SK-N-SH (cell line): ENCODE measurements around the gene STIM1. TPM values are rescaled to one million over a fixed set of nuclear protein-coding genes. Genes with fewer than 3 reads are reported as not detected.

ENCODE experiments used
- CTCF ChIA-PET: fragments of 300-600, 350-600 bp; formaldehyde crosslinking; extraction: SDS; loops from one replicate; lab custom pipeline; 2021; lab: Yijun Ruan, JAX
- POLR2A ChIA-PET: fragments of 350-600 bp; sonication (Branson Sonifier 250); formaldehyde crosslinking; extraction: SDS; loops from one replicate; lab custom pipeline; 2020; ENCODE audit warnings: antibody characterized with exemption, inconsistent platforms; lab: Yijun Ruan, JAX
- DNase-seq: peaks from one replicate; pipeline ENCODE4 v3.0.0; 2012
- H2AFZ ChIP-seq: fragments of 200-600 bp; sonication (generic); 2 replicates; pipeline ENCODE4 v1.8.1; 2016; ENCODE audit warnings: antibody characterized with exemption, mild to moderate bottlenecking, low read depth
- H3F3A ChIP-seq: fragments of 200-600 bp; sonication (generic); replicated peaks from 2 replicates; pipeline ENCODE3; 2016; ENCODE audit warnings: antibody characterized with exemption, mild to moderate bottlenecking; ENCODE audit not compliant: insufficient read depth
- H3K27ac ChIP-seq, 2 experiments: fragments of 200-500 bp in 1 of 2; fragments of 200-600 bp in 1 of 2; sonication (Bioruptor generic) in 1 of 2; sonication (generic), shearing (Covaris generic) in 1 of 2; 2 replicates each; pipeline versions ENCODE4 v1.5.1 to v1.6.1; 2014 to 2016; ENCODE audit warnings: low read depth in 2 of 2, inconsistent platforms in 1 of 2, low read length in 1 of 2, mild to moderate bottlenecking in 1 of 2, mixed read lengths in 1 of 2
- H3K27me3 ChIP-seq: fragments of 200-600 bp; sonication (generic), shearing (Covaris generic); 2 replicates; pipeline ENCODE4 v1.6.1; 2016; ENCODE audit warnings: mixed run types; ENCODE audit not compliant: insufficient read depth
- H3K36me3 ChIP-seq, 2 experiments: fragments of 200-500 bp in 1 of 2; fragments of 200-600 bp in 1 of 2; sonication (Bioruptor generic) in 1 of 2; sonication (generic) in 1 of 2; replicated peaks in 1 of 2; 2 replicates each; pipeline versions ENCODE3 to v1.5.1; 2014 to 2016; ENCODE audit warnings: low read length in 1 of 2, mild to moderate bottlenecking in 1 of 2; ENCODE audit not compliant: insufficient read depth in 2 of 2, control insufficient read depth in 1 of 2
- H3K4me1 ChIP-seq, 2 experiments: fragments of 200-500 bp in 1 of 2; fragments of 200-600 bp in 1 of 2; sonication (Bioruptor generic) in 1 of 2; sonication (generic), shearing (Covaris generic) in 1 of 2; 2 replicates each; pipeline versions ENCODE4 v1.5.1 to v1.6.1; 2014 to 2016; ENCODE audit warnings: low read depth in 1 of 2, low read length in 1 of 2, mixed run types in 1 of 2; ENCODE audit not compliant: insufficient read depth in 2 of 2, control insufficient read depth in 1 of 2
- H3K4me2 ChIP-seq: fragments of 200-600 bp; sonication (generic), shearing (Covaris generic); 2 replicates; pipeline ENCODE4 v1.6.1; 2017; ENCODE audit warnings: mixed run types
- H3K4me3 ChIP-seq, 2 experiments: fragments of 200-500 bp in 1 of 2; fragments of 200-600 bp in 1 of 2; sonication (Bioruptor generic) in 1 of 2; sonication (generic), shearing (Covaris generic) in 1 of 2; 2 replicates each; pipeline versions ENCODE4 v1.5.1 to v1.8.1; 2014 to 2016; ENCODE audit warnings: low read depth in 2 of 2, inconsistent platforms in 1 of 2, low read length in 1 of 2, mild to moderate bottlenecking in 1 of 2, mixed read lengths in 1 of 2, moderate library complexity in 1 of 2
- H3K79me2 ChIP-seq: fragments of 200-600 bp; sonication (generic); 2 replicates; pipeline ENCODE4 v1.8.1; 2017; ENCODE audit warnings: mild to moderate bottlenecking; ENCODE audit not compliant: insufficient read depth
- H3K9ac ChIP-seq: fragments of 200-600 bp; sonication (generic); 2 replicates; pipeline ENCODE4 v1.6.1; 2017; ENCODE audit warnings: mixed run types
- H3K9me2 ChIP-seq: fragments of 200-600 bp; sonication (generic); 2 replicates; pipeline ENCODE4 v1.6.1; 2017; ENCODE audit warnings: mixed run types
- H3K9me3 ChIP-seq: fragments of 200-600 bp; sonication (generic); 2 replicates; pipeline ENCODE4 v1.6.1; 2017; ENCODE audit warnings: mixed run types, mild to moderate bottlenecking, moderate library complexity
- H4K20me1 ChIP-seq: fragments of 200-600 bp; sonication (generic); 2 replicates; pipeline ENCODE4 v1.6.1; 2017; ENCODE audit warnings: mild to moderate bottlenecking, mixed run types; ENCODE audit not compliant: insufficient read depth
- CHD2 ChIP-seq: fragments of 150-350 bp; IDR thresholded peaks from 2 replicates; pipeline ENCODE4 v1.6.1; 2018; ENCODE audit warnings: low read length; ENCODE audit not compliant: partially characterized antibody
- EZH2phosphoT487 ChIP-seq: fragments of 200-600 bp; sonication (generic); IDR thresholded peaks from 2 replicates; pipeline ENCODE4 v1.6.1; 2017; ENCODE audit warnings: low read depth, mixed run types, mild to moderate bottlenecking, antibody characterized with exemption, moderate library complexity, borderline replicate concordance
- GATA2 ChIP-seq: sonication (generic); formaldehyde crosslinking; IDR thresholded peaks from 2 replicates; pipeline ENCODE4 v1.5.0; 2020; ENCODE audit warnings: mild to moderate bottlenecking, missing genetic modification reagents
- JUND ChIP-seq: IDR thresholded peaks from 2 replicates; pipeline ENCODE4 v1.4.0; 2012
- MEF2A ChIP-seq: IDR thresholded peaks from 2 replicates; pipeline ENCODE4 v1.4.0; 2012; ENCODE audit warnings: low read depth, borderline replicate concordance
- MXI1 ChIP-seq: IDR thresholded peaks from 2 replicates; pipeline ENCODE4 v1.6.1; 2012; ENCODE audit warnings: mild to moderate bottlenecking, low read depth, low read length, improper control_type of control experiment
- NFIC ChIP-seq: IDR thresholded peaks from 2 replicates; pipeline ENCODE4 v1.4.0; 2012; ENCODE audit warnings: borderline replicate concordance
- RAD21 ChIP-seq: IDR thresholded peaks from 2 replicates; pipeline ENCODE4 v1.6.1; 2012; ENCODE audit warnings: mild to moderate bottlenecking, low read length
- RCOR1 ChIP-seq: fragments of 150-350 bp; IDR thresholded peaks from 2 replicates; pipeline ENCODE4 v1.6.1; 2017; ENCODE audit warnings: antibody characterized with exemption, low read length
- REST ChIP-seq: IDR thresholded peaks from 2 replicates; pipeline ENCODE4 v1.6.1; 2012; ENCODE audit warnings: mild to moderate bottlenecking, low read depth, low read length, moderate library complexity
- SMC3 ChIP-seq: IDR thresholded peaks from 2 replicates; pipeline ENCODE4 v1.6.1; 2012; ENCODE audit warnings: low read depth, low read length, improper control_type of control experiment
- TAF1 ChIP-seq: IDR thresholded peaks from 2 replicates; pipeline ENCODE4 v1.6.1; 2012; ENCODE audit warnings: low read depth, mild to moderate bottlenecking, low read length, moderate library complexity, borderline replicate concordance
- USF2 ChIP-seq: fragments of 150-350 bp; IDR thresholded peaks from 2 replicates; pipeline ENCODE4 v1.6.1; 2017; ENCODE audit warnings: antibody characterized with exemption, low read length, low read depth, borderline replicate concordance
- YY1 ChIP-seq: IDR thresholded peaks from 2 replicates; pipeline ENCODE4 v1.4.0; 2012; ENCODE audit warnings: low read depth, mild to moderate bottlenecking
- WGBS: methylation state at CpG from one replicate; pipeline ENCODE4 v1.1.6; 2017; ENCODE audit warnings: low lambda C conversion rate; 5-methylcytosine and 5-hydroxymethylcytosine counted together
- polyA plus RNA-seq, 3 experiments: library from polyadenylated mRNA; depleted of rRNA; stranded (reverse); fragments of >200 nt; gene quantifications; 2 replicates each; pipeline ENCODE4 v1.2.3, GENCODE V29; 2012
- TF ChIP-seq, protein P1 (sequence below): IDR thresholded peaks from 2 replicates; pipeline ENCODE4 v1.4.0; 2012; ENCODE audit warnings: low read depth, borderline replicate concordance
- TF ChIP-seq, protein P2 (sequence below): fragments of 200-600 bp; sonication (generic); IDR thresholded peaks from 2 replicates; pipeline ENCODE4 v1.6.1; 2017; ENCODE audit warnings: antibody characterized with exemption, mild to moderate bottlenecking, moderate library complexity

The STIM1 gene
- polyA plus RNA-seq, 1 of the 3 experiments (the other 2 are of a cell fraction): 29.5 TPM

DNA sequence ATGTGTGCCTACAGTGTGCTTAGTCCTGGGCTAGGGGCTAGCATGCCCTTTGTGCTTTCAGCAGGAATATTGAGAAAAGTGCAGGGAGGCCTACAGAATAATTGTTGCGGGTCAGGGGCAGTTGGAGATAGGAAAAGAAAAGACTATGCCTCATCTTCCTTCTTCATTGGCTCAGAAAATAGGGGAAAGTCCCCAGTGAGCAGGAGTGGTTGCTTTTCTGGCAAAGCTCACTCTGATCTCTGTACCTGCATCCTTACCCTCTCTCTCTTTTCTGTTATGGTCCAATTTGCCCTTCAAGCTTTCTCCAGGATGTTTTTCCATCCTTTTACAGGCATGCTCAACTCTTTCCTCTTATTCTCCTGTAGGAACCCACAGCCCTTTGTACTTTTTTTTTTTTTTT lies 209.6 kb downstream of the STIM1 start:
- Histone ChIP-seq H2AFZ (no peak overlapping the region), H4K20me1 (no peaks in the 10 kb centered on the region), H3K4me1 (peaks cover 5 to 22% of the 10 kb centered on the region in 2 experiments; a peak in 3 of 4 replicates), H3K36me3 (peaks cover 0 to 10% of the 10 kb centered on the region in 2 experiments), H3K4me3 (no peak overlapping the region), H3K79me2 (no peaks in the 10 kb centered on the region), H3K9ac (no peak overlapping the region), H3K27ac (no peak overlapping the region; a peak in 1 of 4 replicates), H3F3A (no peaks in the 10 kb centered on the region), H3K4me2 (no peak overlapping the region), H3K9me3 (no peaks in the 10 kb centered on the region), H3K9me2 (no peaks in the 10 kb centered on the region), H3K27me3 (no peaks in the 10 kb centered on the region)
- DNase-seq: no peak
- ChIA-PET CTCF (interaction anchor here (0.8 to 13.1 kb wide), 4 partner anchors 9 to 213 kb away, joined by 3 to 636 read pairs (median 6); partner anchors contain the start of gene STIM1), POLR2A (no interaction called here)
- no peak for TF ChIP-seq YY1
- no peak for TF ChIP-seq JUND
- TF ChIP-seq, protein P1, sequence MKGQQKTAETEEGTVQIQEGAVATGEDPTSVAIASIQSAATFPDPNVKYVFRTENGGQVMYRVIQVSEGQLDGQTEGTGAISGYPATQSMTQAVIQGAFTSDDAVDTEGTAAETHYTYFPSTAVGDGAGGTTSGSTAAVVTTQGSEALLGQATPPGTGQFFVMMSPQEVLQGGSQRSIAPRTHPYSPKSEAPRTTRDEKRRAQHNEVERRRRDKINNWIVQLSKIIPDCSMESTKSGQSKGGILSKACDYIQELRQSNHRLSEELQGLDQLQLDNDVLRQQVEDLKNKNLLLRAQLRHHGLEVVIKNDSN: no peak
- TF ChIP-seq MXI1: no peak
- no peak for TF ChIP-seq RCOR1
- no peak for TF ChIP-seq REST
- no peak for TF ChIP-seq RAD21
- TF ChIP-seq, protein P2, sequence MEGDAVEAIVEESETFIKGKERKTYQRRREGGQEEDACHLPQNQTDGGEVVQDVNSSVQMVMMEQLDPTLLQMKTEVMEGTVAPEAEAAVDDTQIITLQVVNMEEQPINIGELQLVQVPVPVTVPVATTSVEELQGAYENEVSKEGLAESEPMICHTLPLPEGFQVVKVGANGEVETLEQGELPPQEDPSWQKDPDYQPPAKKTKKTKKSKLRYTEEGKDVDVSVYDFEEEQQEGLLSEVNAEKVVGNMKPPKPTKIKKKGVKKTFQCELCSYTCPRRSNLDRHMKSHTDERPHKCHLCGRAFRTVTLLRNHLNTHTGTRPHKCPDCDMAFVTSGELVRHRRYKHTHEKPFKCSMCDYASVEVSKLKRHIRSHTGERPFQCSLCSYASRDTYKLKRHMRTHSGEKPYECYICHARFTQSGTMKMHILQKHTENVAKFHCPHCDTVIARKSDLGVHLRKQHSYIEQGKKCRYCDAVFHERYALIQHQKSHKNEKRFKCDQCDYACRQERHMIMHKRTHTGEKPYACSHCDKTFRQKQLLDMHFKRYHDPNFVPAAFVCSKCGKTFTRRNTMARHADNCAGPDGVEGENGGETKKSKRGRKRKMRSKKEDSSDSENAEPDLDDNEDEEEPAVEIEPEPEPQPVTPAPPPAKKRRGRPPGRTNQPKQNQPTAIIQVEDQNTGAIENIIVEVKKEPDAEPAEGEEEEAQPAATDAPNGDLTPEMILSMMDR: no peak
- no peak for TF ChIP-seq GATA2 (CRISPR knock-in tag)
- no peak for TF ChIP-seq TAF1
- TF ChIP-seq USF2: no peak
- no peak for TF ChIP-seq MEF2A
- TF ChIP-seq SMC3: no peak
- TF ChIP-seq NFIC: no peak
- TF ChIP-seq EZH2phosphoT487: no peak
- no peak for TF ChIP-seq CHD2
- WGBS: 100% methylated on average over 1 of the region's 1 CpG
